ENCODE data around the gene KRI1. TPM values are rescaled to one million over a fixed set of nuclear protein-coding genes. Genes with fewer than 3 reads are reported as not detected.

KRI1 gene
- total and polyA plus RNA-seq, 2 donors (not counting 3 experiments of a cell fraction or from before 2014, with no cell fraction given): 6.7 to 25.7 TPM

DNA sequence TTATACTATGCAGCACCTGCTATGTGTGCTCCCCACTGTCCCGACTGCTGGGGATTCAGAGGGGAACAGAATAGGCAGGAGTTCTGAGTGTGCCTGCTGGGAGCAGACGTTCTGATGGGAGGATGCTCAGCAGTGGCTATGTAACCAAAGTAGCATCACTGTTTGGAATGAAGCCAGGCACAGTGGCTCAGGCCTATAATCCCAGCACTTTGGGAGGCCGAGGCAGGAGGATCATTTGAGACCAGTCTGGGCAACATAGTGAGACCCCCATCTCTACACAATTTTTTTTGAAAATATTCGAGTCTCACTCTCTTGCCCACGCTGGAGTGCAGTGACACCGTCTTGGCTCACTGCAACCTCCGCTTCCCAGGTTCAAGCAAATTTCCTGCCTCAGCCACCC lies 16.1 kb downstream of the KRI1 start:
- intact Hi-C loops (cut with micrococcal nuclease): no loop called here
- DNase-seq (ENCODE audit: low read depth, low spot score) (no peak), FAIRE-seq (no peak)
- H3K27ac ChIP-seq (ENCODE audit: insufficient read depth, low read depth, low read length): no peak overlapping the region
- dilution Hi-C loops (cut with MboI; ENCODE audit: extremely low pct_ligation_motif_present, low sequenced_read_pairs): no loop called here
- no TSS peak for BruUV-seq (replicated peaks)
- H3K9me3 ChIP-seq (replicated peaks; ENCODE audit: control insufficient read depth, insufficient read depth, low read length): no peaks in the 10 kb centered on the region
- no peak overlapping the region for H3K9ac ChIP-seq (replicated peaks; ENCODE audit: extremely low read depth, insufficient read depth, low read length)
- H3K79me2 ChIP-seq (ENCODE audit: control insufficient read depth, insufficient read depth, low read length): peaks cover 2% of the 10 kb centered on the region
- H2AFZ ChIP-seq (ENCODE audit: low read depth, low read length): no peak overlapping the region
- H4K20me1 ChIP-seq (replicated peaks; ENCODE audit: control insufficient read depth, extremely low read depth, insufficient read depth, low read length): no peaks in the 10 kb centered on the region
- H3K4me2 ChIP-seq (ENCODE audit: insufficient read depth, low read length): no peak overlapping the region
- no peak overlapping the region for H3K4me3 ChIP-seq (replicated peaks in 1 of 3; ENCODE audit: insufficient read depth in 1 of 3, low read depth in 1 of 3, low read length in 3 of 3)
- ChIA-PET CTCF (no interaction called here), POLR2A (no interaction called here)
- TF ChIP-seq POLR2AphosphoS5 (IDR thresholded peaks at IDR 0.05; ENCODE audit: insufficient read depth, low read depth, low read length): no peak
- TF ChIP-seq, protein P1, sequence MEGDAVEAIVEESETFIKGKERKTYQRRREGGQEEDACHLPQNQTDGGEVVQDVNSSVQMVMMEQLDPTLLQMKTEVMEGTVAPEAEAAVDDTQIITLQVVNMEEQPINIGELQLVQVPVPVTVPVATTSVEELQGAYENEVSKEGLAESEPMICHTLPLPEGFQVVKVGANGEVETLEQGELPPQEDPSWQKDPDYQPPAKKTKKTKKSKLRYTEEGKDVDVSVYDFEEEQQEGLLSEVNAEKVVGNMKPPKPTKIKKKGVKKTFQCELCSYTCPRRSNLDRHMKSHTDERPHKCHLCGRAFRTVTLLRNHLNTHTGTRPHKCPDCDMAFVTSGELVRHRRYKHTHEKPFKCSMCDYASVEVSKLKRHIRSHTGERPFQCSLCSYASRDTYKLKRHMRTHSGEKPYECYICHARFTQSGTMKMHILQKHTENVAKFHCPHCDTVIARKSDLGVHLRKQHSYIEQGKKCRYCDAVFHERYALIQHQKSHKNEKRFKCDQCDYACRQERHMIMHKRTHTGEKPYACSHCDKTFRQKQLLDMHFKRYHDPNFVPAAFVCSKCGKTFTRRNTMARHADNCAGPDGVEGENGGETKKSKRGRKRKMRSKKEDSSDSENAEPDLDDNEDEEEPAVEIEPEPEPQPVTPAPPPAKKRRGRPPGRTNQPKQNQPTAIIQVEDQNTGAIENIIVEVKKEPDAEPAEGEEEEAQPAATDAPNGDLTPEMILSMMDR (IDR thresholded peaks at IDR 0.05; ENCODE audit: extremely low read depth in 1 of 2, insufficient read depth in 1 of 2, low read depth in 1 of 2, low read length in 2 of 2): no peak
- no peak for TF ChIP-seq POLR2A (IDR thresholded peaks at IDR 0.05; ENCODE audit: low read depth, low read length)
- TF ChIP-seq FOS (IDR thresholded peaks at IDR 0.05; ENCODE audit: borderline replicate concordance, insufficient read depth, low read length): no peak
- no peak for TF ChIP-seq EZH2 (IDR thresholded peaks at IDR 0.05; ENCODE audit: borderline replicate concordance, low read depth, low read length, severe bottlenecking)
- TF ChIP-seq MYC (IDR thresholded peaks at IDR 0.05; ENCODE audit: low read depth, low read length): no peak
- no peak for TF ChIP-seq JUN (IDR thresholded peaks at IDR 0.05; ENCODE audit: borderline replicate concordance, insufficient read depth, insufficient read length, low read depth)
- TF ChIP-seq, protein P2, sequence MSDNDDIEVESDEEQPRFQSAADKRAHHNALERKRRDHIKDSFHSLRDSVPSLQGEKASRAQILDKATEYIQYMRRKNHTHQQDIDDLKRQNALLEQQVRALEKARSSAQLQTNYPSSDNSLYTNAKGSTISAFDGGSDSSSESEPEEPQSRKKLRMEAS (IDR thresholded peaks at IDR 0.05; ENCODE audit: insufficient read depth, insufficient read length): no peak
- no peak for TF ChIP-seq GATA2 (IDR thresholded peaks at IDR 0.05; ENCODE audit: insufficient read depth, insufficient read length, low read depth, low read length)
- peaks cover 4 to 31% of the 10 kb centered on the region in 2 experiments for H3K36me3 ChIP-seq (ENCODE audit: control insufficient read depth in 2 of 2, extremely low read depth in 1 of 2, insufficient read depth in 2 of 2, low read length in 2 of 2)
- H3K4me1 ChIP-seq (ENCODE audit: control insufficient read depth, extremely low read depth, insufficient read depth, low read length): no peaks in the 10 kb centered on the region
- H3K9me1 ChIP-seq (replicated peaks; ENCODE audit: control insufficient read depth, extremely low read depth, insufficient read depth, low read length): no peaks in the 10 kb centered on the region
- H3K27me3 ChIP-seq (ENCODE audit: control insufficient read depth in 2 of 2, insufficient read depth in 2 of 2, low read length in 2 of 2): no peaks in the 10 kb centered on the region
